Transverse colon (tissue), 4 donors: ENCODE measurements around the gene BACH2. TPM values are rescaled to one million over a fixed set of nuclear protein-coding genes. Genes with fewer than 3 reads are reported as not detected.

ENCODE experiments used
- DNase-seq: peaks from one replicate; pipeline ENCODE4 v3.0.0-alpha.2; 2019
- H3K27ac ChIP-seq, 4 donors: fragments of 200-600 bp; sonication (generic); 2 replicates each; pipeline ENCODE4 v1.5.1; 2016 to 2018; ENCODE audit warnings: inconsistent platforms in 4 of 4
- H3K27me3 ChIP-seq: fragments of 200-600 bp; sonication (generic); 2 replicates; pipeline ENCODE4 v1.5.1; 2017; ENCODE audit warnings: inconsistent platforms
- H3K36me3 ChIP-seq, 4 donors: fragments of 200-600 bp; sonication (generic); 2 replicates each; pipeline ENCODE4 v1.5.1; 2017 to 2019; ENCODE audit warnings: inconsistent platforms in 4 of 4
- H3K4me1 ChIP-seq, 4 donors: fragments of 200-600 bp; sonication (generic); 2 replicates each; pipeline ENCODE4 v1.5.1; 2017 to 2020; ENCODE audit warnings: inconsistent platforms in 4 of 4
- H3K4me3 ChIP-seq, 4 donors: fragments of 200-600 bp; sonication (generic); 1 replicate in 1 of 4; 2 replicates in 3 of 4; pipeline versions ENCODE4 v1.5.1 to v1.6.1; 2017 to 2019; ENCODE audit warnings: inconsistent platforms in 4 of 4
- H3K9me3 ChIP-seq, 2 donors: fragments of 200-600 bp; sonication (generic); 2 replicates each; pipeline ENCODE4 v1.5.1; 2017 to 2019; ENCODE audit warnings: inconsistent platforms in 2 of 2
- CTCF ChIP-seq, 5 experiments: fragments of 200-600 bp in 3 of 5; fragments of 450-650 bp in 2 of 5; sonication (generic) in 3 of 5; IDR thresholded peaks; 1 replicate in 2 of 5; 2 replicates in 3 of 5; pipeline ENCODE4 v1.5.1; 2016 to 2017; ENCODE audit warnings: antibody characterized with exemption in 5 of 5, inconsistent platforms in 3 of 5, mild to moderate bottlenecking in 2 of 5, moderate library complexity in 1 of 5
- EP300 ChIP-seq: sonication (generic); formaldehyde crosslinking; IDR thresholded peaks from one replicate; pipeline ENCODE4 v1.6.1; 2017; ENCODE audit warnings: antibody characterized with exemption, low read depth
- POLR2A ChIP-seq: fragments of 450-650 bp; IDR thresholded peaks from one replicate; pipeline ENCODE4 v1.6.1; 2016; ENCODE audit warnings: antibody characterized with exemption, mild to moderate bottlenecking, moderate library complexity
- POLR2AphosphoS5 ChIP-seq, 3 donors: sonication (generic); formaldehyde crosslinking; IDR thresholded peaks; one replicate each; pipeline ENCODE4 v1.6.1; 2016; ENCODE audit warnings: antibody characterized with exemption in 3 of 3
- WGBS, 2 donors: methylation state at CpG; one replicate each; pipeline ENCODE4 v1.1.5; 2018; ENCODE audit warnings: low coverage in 1 of 2; 5-methylcytosine and 5-hydroxymethylcytosine counted together
- in situ Hi-C, 4 donors: fragments of 200-750 bp; cut with MboI; loops; one replicate each; pipeline versions ENCODE4 v1.15.0 to v1.15.1; 2017; ENCODE audit warnings: low sequenced_read_pairs in 3 of 4, low pct_ligation_motif_present in 1 of 4, low pct_unique_long_range_greater_than_20kb in 1 of 4
- intact Hi-C: fragments of 100-400 bp; cut with DNase I; formaldehyde crosslinking; loops from one replicate; pipeline ENCODE4 v1.15.1; 2023; ENCODE audit warnings: low total_unique reads
- total RNA-seq, 4 donors: library from RNA; depleted of rRNA; stranded (reverse); fragments of >200 nt; gene quantifications; one replicate each; pipeline ENCODE4 v1.1.0, GENCODE V29; 2016

The BACH2 gene
- total RNA-seq, 4 donors from 2014 or later = 0.20 to 7.5 (median 2.4) TPM

- no peaks in the 10 kb centered on the region for H3K36me3 ChIP-seq
- H3K27ac ChIP-seq = no peak overlapping the region
- no peaks in the 10 kb centered on the region for H3K9me3 ChIP-seq
- H3K4me3 ChIP-seq = no peak overlapping the region
- in situ Hi-C loops = no loop called here
- TF ChIP-seq EP300 (no peak), POLR2A (no peak)
- H3K27me3 ChIP-seq = no peaks in the 10 kb centered on the region
- 73 to 75% methylated on average over 8 of the region's 8 CpGs for WGBS, 2 donors
- H3K4me1 ChIP-seq = peaks cover 0 to 17% (median 7%) of the 10 kb centered on the region in 4 donors
- DNase-seq = no peak
- intact Hi-C loops = no loop called here
Measured at GRCh38 chr6:90175627-90176538, 120.8 kb downstream of the BACH2 start.

- 71 to 80% methylated on average over 3 of the region's 3 CpGs for WGBS, 2 donors
- in situ Hi-C loops (no loop called here), intact Hi-C loops (no loop called here)
- DNase-seq = no peak
- TF ChIP-seq EP300 (no peak), CTCF (IDR thresholded peaks at IDR 0.05) (no peak), POLR2AphosphoS5 (IDR thresholded peaks at IDR 0.05) (no peak), POLR2A (no peak)
- H3K27me3 ChIP-seq = no peaks in the 10 kb centered on the region
- H3K4me3 ChIP-seq = no peak overlapping the region
- no peak overlapping the region for H3K27ac ChIP-seq
- H3K4me1 ChIP-seq = peaks cover 0 to 14% (median 5%) of the 10 kb centered on the region in 4 donors
- H3K36me3 ChIP-seq = no peaks in the 10 kb centered on the region
- H3K9me3 ChIP-seq = no peaks in the 10 kb centered on the region
Measured at GRCh38 chr6:90173262-90173925, 123.2 kb downstream of the BACH2 start.

- no peak for DNase-seq
- Histone ChIP-seq H3K9me3 (no peaks in the 10 kb centered on the region), H3K4me3 (no peak overlapping the region), H3K4me1 (peaks cover 0 to 4% (median 0%) of the 10 kb centered on the region in 4 donors), H3K27ac (no peak overlapping the region), H3K27me3 (no peaks in the 10 kb centered on the region), H3K36me3 (no peaks in the 10 kb centered on the region)
- in situ Hi-C loops (no loop called here), intact Hi-C loops (no loop called here)
- TF ChIP-seq CTCF (IDR thresholded peaks at IDR 0.05) (no peak), POLR2A (no peak), EP300 (no peak), POLR2AphosphoS5 (IDR thresholded peaks at IDR 0.05) (no peak)
Measured at GRCh38 chr6:90170601-90171000, 126.0 kb downstream of the BACH2 start.

- H3K4me3 ChIP-seq = no peak overlapping the region
- no peaks in the 10 kb centered on the region for H3K27me3 ChIP-seq
- intact Hi-C loops (no loop called here), in situ Hi-C loops (no loop called here)
- no peak for DNase-seq
- peaks cover 0 to 4% (median 0%) of the 10 kb centered on the region in 4 donors for H3K4me1 ChIP-seq
- H3K36me3 ChIP-seq = no peaks in the 10 kb centered on the region
- no peak overlapping the region for H3K27ac ChIP-seq
- no peak for TF ChIP-seq POLR2AphosphoS5 (IDR thresholded peaks at IDR 0.05)
- TF ChIP-seq CTCF (IDR thresholded peaks at IDR 0.05) = no peak
- TF ChIP-seq POLR2A = no peak
- no peak for TF ChIP-seq EP300
- WGBS, 2 donors = 37 to 44% methylated on average over 3 to 4 of the region's 4 CpGs
- no peaks in the 10 kb centered on the region for H3K9me3 ChIP-seq
Measured at GRCh38 chr6:90169374-90169773, 127.3 kb downstream of the BACH2 start.
